ENCODE measurements around the gene ADAMTSL1.

The ADAMTSL1 gene

DNA sequence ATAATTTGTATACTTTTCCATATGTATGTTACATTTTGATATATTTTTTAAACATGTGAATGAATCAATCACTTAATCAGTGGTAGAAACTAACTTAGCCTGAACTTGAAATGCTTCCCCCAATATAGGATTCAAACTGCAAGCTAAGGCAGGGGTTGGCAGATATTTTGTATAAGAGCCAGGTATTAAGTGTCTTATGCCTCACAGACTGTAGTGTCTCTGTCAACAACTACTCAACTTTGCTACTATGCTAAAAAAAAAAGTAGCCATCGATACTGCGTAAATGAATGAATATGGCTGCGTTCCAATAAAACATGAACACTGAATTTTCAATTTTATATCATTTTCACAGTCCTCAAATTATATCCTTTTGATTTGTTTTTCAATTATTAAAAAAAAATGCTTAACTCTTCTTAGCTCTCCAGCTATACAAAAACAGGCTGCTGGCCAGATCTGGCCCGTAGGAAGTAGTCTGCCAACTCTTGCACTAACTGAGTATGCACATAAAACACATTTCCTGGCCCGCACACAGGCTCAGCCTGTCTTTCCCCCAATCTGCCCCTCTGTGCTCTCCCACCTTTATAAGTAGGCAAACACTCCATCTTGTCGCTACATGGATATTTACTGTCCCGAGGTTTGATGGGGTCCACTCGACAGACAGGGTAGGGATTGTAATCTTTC, 467.2 kb downstream of the ADAMTSL1 start:
- TF ChIP-seq, protein P1, sequence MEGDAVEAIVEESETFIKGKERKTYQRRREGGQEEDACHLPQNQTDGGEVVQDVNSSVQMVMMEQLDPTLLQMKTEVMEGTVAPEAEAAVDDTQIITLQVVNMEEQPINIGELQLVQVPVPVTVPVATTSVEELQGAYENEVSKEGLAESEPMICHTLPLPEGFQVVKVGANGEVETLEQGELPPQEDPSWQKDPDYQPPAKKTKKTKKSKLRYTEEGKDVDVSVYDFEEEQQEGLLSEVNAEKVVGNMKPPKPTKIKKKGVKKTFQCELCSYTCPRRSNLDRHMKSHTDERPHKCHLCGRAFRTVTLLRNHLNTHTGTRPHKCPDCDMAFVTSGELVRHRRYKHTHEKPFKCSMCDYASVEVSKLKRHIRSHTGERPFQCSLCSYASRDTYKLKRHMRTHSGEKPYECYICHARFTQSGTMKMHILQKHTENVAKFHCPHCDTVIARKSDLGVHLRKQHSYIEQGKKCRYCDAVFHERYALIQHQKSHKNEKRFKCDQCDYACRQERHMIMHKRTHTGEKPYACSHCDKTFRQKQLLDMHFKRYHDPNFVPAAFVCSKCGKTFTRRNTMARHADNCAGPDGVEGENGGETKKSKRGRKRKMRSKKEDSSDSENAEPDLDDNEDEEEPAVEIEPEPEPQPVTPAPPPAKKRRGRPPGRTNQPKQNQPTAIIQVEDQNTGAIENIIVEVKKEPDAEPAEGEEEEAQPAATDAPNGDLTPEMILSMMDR (IDR thresholded peaks at IDR 0.05; ENCODE audit: extremely low read depth, insufficient read depth, missing control alignments) = no peak
- no peak for DNase-seq (ENCODE audit: low spot score)
- in situ Hi-C loops (cut with MboI; ENCODE audit: low pct_unique_long_range_greater_than_20kb, low sequenced_read_pairs, unreplicated experiment) = no loop called here

- DNase-seq (ENCODE audit: low spot score) = no peak
- in situ Hi-C loops (cut with MboI; ENCODE audit: low pct_unique_long_range_greater_than_20kb, low sequenced_read_pairs, unreplicated experiment) = no loop called here
- TF ChIP-seq, protein P1 (IDR thresholded peaks at IDR 0.05; ENCODE audit: extremely low read depth, insufficient read depth, missing control alignments) = no peak
These were observed 468.8 kb downstream of the ADAMTSL1 start for GRCh38 chr9:18942801-18943200.

- TF ChIP-seq, protein P1 (IDR thresholded peaks at IDR 0.05; ENCODE audit: extremely low read depth, insufficient read depth, missing control alignments) = no peak
- in situ Hi-C loops (cut with MboI; ENCODE audit: low pct_unique_long_range_greater_than_20kb, low sequenced_read_pairs, unreplicated experiment) = no loop called here
- no peak for DNase-seq (ENCODE audit: low spot score)
These were observed 474.0 kb downstream of the ADAMTSL1 start for GRCh38 chr9:18947892-18948339.

- no peak for DNase-seq (ENCODE audit: low spot score)
- TF ChIP-seq, protein P1 (IDR thresholded peaks at IDR 0.05; ENCODE audit: extremely low read depth, insufficient read depth, missing control alignments) = no peak
- in situ Hi-C loops (cut with MboI; ENCODE audit: low pct_unique_long_range_greater_than_20kb, low sequenced_read_pairs, unreplicated experiment) = no loop called here
These were observed 478.0 kb downstream of the ADAMTSL1 start for GRCh38 chr9:18951936-18952335.

- TF ChIP-seq, protein P1 (IDR thresholded peaks at IDR 0.05; ENCODE audit: extremely low read depth, insufficient read depth, missing control alignments) = no peak
- in situ Hi-C loops (cut with MboI; ENCODE audit: low pct_unique_long_range_greater_than_20kb, low sequenced_read_pairs, unreplicated experiment) = no loop called here
- DNase-seq (ENCODE audit: low spot score) = no peak
These were observed 481.7 kb downstream of the ADAMTSL1 start for GRCh38 chr9:18955626-18956025.
